GM12864 (cell line): ENCODE results near the gene CYP3A4.
"Not testable (repeated sequence)": the region's sequence is repeated elsewhere in the genome, so short reads cannot be mapped to it uniquely, and the experiment has no call there.

ENCODE experiments used
- DNase-seq: peaks from one replicate; pipeline ENCODE4 v3.0.0-alpha.2; 2011; ENCODE audit warnings: low read depth
- H3K4me3 ChIP-seq: 2 replicates; pipeline ENCODE4 v1.5.1; 2011; ENCODE audit warnings: mild to moderate bottlenecking, low read depth, low read length, control low read depth
- TF ChIP-seq, protein P1 (sequence below): IDR thresholded peaks from 2 replicates; pipeline ENCODE4 v1.5.1; 2011; ENCODE audit warnings: low read depth, mild to moderate bottlenecking, moderate library complexity, low read length, control low read depth, inconsistent platforms; ENCODE audit errors: missing control alignments

Gene CYP3A4

DNA sequence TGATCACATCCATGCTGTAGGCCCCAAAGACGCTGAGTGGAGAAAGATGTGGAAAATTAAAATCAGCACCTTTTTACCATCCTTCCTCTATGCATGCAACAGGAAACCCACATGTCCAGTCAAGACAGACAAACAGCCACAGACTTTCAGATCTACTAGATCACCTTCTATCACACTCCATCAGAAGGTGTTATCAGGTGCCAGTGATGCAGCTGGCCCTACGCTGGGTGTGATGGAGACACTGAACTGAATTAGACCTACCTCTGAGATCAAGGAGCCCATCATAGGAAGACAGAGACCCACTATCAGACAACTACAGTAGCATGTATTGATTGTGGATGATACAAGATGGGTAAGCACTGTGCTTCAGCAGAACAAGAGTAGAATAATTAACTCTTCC, 15.5 kb downstream of the CYP3A4 start:
- TF ChIP-seq, protein P1, sequence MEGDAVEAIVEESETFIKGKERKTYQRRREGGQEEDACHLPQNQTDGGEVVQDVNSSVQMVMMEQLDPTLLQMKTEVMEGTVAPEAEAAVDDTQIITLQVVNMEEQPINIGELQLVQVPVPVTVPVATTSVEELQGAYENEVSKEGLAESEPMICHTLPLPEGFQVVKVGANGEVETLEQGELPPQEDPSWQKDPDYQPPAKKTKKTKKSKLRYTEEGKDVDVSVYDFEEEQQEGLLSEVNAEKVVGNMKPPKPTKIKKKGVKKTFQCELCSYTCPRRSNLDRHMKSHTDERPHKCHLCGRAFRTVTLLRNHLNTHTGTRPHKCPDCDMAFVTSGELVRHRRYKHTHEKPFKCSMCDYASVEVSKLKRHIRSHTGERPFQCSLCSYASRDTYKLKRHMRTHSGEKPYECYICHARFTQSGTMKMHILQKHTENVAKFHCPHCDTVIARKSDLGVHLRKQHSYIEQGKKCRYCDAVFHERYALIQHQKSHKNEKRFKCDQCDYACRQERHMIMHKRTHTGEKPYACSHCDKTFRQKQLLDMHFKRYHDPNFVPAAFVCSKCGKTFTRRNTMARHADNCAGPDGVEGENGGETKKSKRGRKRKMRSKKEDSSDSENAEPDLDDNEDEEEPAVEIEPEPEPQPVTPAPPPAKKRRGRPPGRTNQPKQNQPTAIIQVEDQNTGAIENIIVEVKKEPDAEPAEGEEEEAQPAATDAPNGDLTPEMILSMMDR, result no peak
- DNase-seq, result no peak

DNA sequence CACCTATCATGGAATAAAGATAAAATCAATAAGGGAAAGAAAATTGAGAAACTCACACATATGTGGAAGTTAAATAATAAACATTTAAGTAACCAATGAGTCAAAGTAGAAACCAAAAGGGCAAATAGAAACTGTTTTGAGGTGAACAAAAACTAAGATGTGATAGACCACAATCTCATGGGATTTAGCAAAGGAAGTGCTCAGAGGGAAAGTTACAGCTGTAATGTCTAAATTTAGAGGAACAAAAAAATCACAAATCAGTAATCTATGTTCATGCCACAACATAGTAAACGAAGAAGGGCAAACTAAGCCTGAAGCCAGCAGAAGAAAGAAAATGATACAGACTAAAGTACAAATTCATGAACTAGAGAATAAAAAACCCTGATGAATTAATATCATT, 16.3 kb downstream of the CYP3A4 start:
- peak; percentile 31 for DNase-seq
- TF ChIP-seq, protein P1, result no peak
- H3K4me3 ChIP-seq, result no peak overlapping the region

More for the DNA sequence above, 15.5 kb downstream of the CYP3A4 start:
- no peak overlapping the region for H3K4me3 ChIP-seq

DNA sequence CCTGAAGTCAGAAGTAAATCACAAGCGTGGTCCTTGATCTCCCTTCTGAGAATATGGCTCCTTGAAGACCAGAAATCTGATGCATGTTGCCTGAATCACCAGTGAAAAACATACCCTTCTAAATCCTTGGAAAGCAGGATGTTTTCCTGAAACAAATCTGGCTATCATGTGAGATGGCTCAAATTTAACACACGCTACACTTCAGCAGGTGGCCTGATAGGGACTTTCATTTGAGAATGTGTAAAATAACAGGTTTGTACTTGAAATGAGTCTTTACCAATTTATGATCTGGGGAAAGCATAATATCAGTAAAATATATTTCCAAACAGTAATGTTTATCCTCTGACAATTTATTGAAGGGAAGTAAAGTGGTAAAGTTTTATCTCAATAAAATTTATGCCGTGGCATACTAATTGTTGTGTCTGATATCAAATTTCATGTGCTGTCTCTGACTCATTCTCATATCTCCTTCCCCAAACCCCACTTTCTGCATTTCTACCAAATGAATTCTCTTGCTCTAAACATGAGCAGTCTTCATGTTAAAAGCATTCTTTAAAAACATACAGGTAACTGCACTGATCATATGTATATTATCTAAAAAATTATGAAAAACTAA, 17.4 kb downstream of the CYP3A4 start:
- H3K4me3 ChIP-seq, result no peak overlapping the region
- DNase-seq, result no peak
- TF ChIP-seq, protein P1, result no peak

DNA sequence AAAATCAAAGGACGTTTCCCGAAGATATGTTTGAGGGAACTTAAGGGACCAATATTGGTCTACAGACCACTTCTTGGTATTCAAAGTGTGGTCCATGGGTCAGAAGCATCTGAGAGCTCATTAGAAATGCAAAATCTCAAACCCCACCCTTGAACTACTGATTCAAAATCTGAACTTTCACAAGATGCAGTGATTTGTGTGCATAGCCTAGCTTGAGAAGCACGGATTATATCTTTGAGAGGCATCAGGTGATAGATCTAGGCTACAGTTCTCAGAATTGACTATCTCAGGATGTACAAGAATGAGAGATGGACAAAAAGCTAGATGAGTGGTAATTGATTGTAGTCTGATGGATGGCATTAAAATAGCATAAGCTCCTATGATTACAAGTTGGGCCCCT, 19.5 kb downstream of the CYP3A4 start:
- TF ChIP-seq, protein P1, result no peak
- H3K4me3 ChIP-seq, result no peak overlapping the region
- DNase-seq, result no peak

DNA sequence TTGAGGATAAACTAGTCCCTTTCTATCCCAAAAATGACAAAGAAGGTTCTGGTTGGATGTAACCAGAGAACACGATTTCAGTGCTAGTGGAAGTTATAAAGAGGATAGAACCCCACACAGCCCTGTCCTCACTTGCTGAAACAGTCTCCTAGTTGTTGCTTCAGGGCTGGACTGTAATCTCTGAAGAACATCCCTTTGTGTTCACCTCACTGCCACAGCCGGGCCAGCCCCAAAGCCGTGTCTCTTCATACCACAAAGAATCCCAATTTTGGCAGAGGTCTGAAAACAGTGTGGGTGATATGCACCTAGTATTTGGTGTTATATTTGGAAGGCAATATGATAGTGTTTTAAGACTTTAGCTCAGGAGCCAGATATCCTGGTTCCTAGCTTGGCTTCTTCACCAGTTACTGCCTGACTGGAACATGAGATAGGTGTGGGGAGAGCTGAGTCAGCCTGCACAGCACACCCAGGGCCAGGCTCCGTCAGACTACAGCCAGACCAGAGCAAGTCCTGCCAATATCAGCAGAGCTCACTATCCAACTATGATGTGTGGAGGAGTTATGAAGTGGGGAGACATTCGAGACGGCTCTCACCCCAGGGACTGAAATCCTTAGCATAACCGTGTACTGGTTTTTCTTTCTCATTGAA, 21.2 kb downstream of the CYP3A4 start:
- TF ChIP-seq, protein P1, result no peak
- DNase-seq, result no peak
- no peak overlapping the region for H3K4me3 ChIP-seq

DNA sequence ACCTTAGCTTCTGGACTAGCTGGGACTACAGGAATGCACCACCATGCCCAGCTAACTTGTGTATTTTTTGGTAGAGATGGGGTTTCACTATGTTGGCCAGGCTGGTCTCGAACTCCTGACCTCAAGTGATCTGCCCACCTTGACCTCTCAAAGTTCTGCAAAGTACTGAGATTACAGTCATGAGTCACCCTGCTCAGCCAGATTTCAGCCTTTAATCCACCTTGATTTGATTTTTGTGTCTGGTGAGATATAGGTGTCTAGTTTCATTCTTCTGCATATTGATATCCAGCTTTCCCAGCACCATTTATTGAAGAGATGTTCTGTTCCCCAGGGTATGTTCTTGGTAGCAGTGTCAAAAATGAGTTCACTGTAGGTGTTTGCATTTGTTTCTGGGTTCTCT, 28.9 kb downstream of the CYP3A4 start:
- TF ChIP-seq, protein P1, result no peak
- no peak overlapping the region for H3K4me3 ChIP-seq
- no peak for DNase-seq

DNA sequence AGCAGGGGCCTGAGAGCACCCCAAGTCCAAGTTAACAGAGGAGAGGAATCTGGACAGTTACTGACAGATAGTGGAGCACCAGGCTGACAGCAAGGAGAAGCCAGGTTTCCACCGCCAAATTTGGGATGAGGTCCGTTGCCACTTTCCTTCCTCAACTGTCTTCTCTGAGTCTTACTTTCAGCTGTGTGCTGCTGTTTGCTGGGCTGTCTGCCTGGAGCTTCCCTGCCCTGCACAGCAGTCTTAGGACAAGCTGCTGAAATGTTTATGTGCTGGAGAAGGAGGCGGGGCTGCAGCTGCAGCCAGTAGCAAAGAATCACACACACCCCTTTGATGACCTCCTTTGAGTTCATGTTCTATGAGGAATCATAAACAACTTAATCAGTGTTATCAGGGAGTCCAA, 31.6 kb downstream of the CYP3A4 start:
- TF ChIP-seq, protein P1, result no peak
- no peak overlapping the region for H3K4me3 ChIP-seq
- no peak for DNase-seq

DNA sequence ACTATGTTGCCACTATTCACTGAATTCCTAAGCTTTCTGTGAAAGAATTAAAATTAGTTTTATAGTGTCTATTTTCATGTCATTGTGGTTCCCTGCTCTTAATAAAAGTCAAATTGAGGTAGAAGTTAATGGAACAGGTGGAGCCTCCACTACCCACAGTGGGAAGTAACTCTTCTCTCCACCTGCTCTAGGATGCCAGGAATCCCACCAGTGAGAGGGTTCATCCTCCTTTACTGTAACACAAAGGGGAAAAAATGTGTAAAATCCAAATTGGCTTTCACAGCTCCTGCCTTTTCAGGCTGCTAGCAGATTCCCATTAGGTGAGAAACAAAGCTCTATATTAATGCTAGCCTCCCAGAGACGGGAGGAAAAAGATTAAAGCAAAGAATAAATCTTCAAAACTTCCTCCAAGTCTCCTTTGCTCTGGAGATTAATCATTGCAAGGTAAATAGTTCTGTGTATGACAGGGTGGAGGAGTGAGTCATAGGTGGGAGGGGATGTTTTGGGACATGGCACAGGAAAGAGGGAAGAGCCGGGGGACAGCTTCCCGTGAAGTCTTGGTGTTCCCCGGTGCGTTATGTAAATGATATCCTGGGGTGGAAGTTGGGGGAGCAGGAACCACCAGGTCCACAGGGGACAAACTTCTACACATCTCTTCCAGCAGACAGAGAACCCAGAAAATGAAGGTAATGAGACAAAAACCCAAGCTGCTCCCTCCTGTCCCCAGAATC, 32.5 kb downstream of the CYP3A4 start:
- not testable (repeated sequence) for DNase-seq, H3K4me3 ChIP-seq
